H1 (cell line): ENCODE results near the gene NLRP12. TPM values are rescaled to one million over a fixed set of nuclear protein-coding genes. Genes with fewer than 3 reads are reported as not detected.

Source experiments
- FOSL1 ChIP-seq: IDR thresholded peaks from 2 replicates; pipeline ENCODE4 v1.6.1; 2011; ENCODE audit warnings: mild to moderate bottlenecking, low read depth, low read length, moderate library complexity; ENCODE audit not compliant: insufficient read depth
- KDM4A ChIP-seq: IDR thresholded peaks from one replicate; pipeline ENCODE4 v1.7.1; 2012; ENCODE audit warnings: low read depth, mild to moderate bottlenecking, moderate library complexity, low read length, inconsistent platforms; ENCODE audit not compliant: severe bottlenecking
- POLR2A ChIP-seq, 2 experiments: IDR thresholded peaks; 1 replicate in 1 of 2; 2 replicates in 1 of 2; pipeline ENCODE4 v1.6.1; 2011; ENCODE audit warnings: low read depth in 2 of 2, low read length in 2 of 2, mild to moderate bottlenecking in 2 of 2; ENCODE audit errors: control extremely low read depth in 1 of 2
- SUZ12 ChIP-seq: fragments of 200-600 bp; sonication (generic); IDR thresholded peaks from 2 replicates; pipeline ENCODE4 v1.6.1; 2012; ENCODE audit warnings: mild to moderate bottlenecking, inconsistent platforms, low read length, moderate library complexity, mixed read lengths
- YY1 ChIP-seq: IDR thresholded peaks from 2 replicates; pipeline ENCODE4 v1.6.1; 2011; ENCODE audit warnings: low read depth, mild to moderate bottlenecking, low read length
- polyA plus RNA-seq, 7 experiments: library from polyadenylated mRNA; depleted of rRNA in 3 of 7; stranded (reverse) in 5 of 7; unstranded in 2 of 7; fragments of >200 nt in 5 of 7; fragments of 200-250 nt in 2 of 7; gene quantifications; 1 replicate in 5 of 7; 2 replicates in 1 of 7; 4 replicates in 1 of 7; pipeline versions ENCODE4 v1.2.1 to v1.2.3, GENCODE V29; 2011 to 2013; ENCODE audit warnings: missing spikeins in 2 of 7, mixed read lengths in 2 of 7
- total RNA-seq: library from RNA; stranded (reverse); fragmentation: NEBNext Ultra II Directional; extraction: Animal tissue kit (Norgen Biotek cat#: 25700); gene quantifications from 2 replicates; pipeline ENCODE4 v1.2.1, GENCODE V29; 2021

NLRP12 gene
- total and polyA plus RNA-seq, 2 of the 8 experiments (the other 6 are each of a cell fraction or from before 2014, with no cell fraction given), result 1.0 to 1.8 TPM

GRCh38 chr19:53785196-53785889 lies 38.8 kb downstream of the NLRP12 start (continued):
- TF ChIP-seq YY1, result no peak
- TF ChIP-seq POLR2A (IDR thresholded peaks at IDR 0.05; ENCODE audit: control extremely low read depth in 1 of 2, low read depth in 2 of 2, low read length in 2 of 2), result no peak
- TF ChIP-seq FOSL1, result no peak
- no peak for TF ChIP-seq KDM4A
- no peak for TF ChIP-seq SUZ12
